Endothelial cell of hepatic sinusoid (primary cell): ENCODE measurements around the gene UGGT2.
"Not testable (repeated sequence)": the region's sequence is repeated elsewhere in the genome, so short reads cannot be mapped to it uniquely, and the experiment has no call there.

Experiments
- in situ Hi-C: cut with HindIII; loops from 2 replicates; pipeline ENCODE4 v1.10.0; 2017; ENCODE audit warnings: low sequenced_read_pairs

UGGT2 gene

GRCh38 chr13:95809429-95809828 lies 243.8 kb downstream of the UGGT2 start:
- in situ Hi-C loops = no loop called here

- in situ Hi-C loops = no loop called here
Observed at GRCh38 chr13:95805921-95806320, 247.3 kb downstream of the UGGT2 start.

- in situ Hi-C loops = no loop called here
Observed at GRCh38 chr13:95801825-95802224, 251.4 kb downstream of the UGGT2 start.

GRCh38 chr13:95800436-95800835 lies 252.8 kb downstream of the UGGT2 start:
- in situ Hi-C loops = no loop called here

GRCh38 chr13:95797016-95797415 lies 256.2 kb downstream of the UGGT2 start:
- in situ Hi-C loops = no loop called here

- in situ Hi-C loops = no loop called here
Observed at GRCh38 chr13:95793781-95794180, 259.4 kb downstream of the UGGT2 start.

- in situ Hi-C loops = no loop called here
Observed at GRCh38 chr13:95793018-95793555, 260.1 kb downstream of the UGGT2 start.

GRCh38 chr13:95791084-95791722 lies 262.0 kb downstream of the UGGT2 start:
- in situ Hi-C loops = no loop called here

- in situ Hi-C loops = not testable (repeated sequence)
Observed at GRCh38 chr13:95789315-95789714, 263.9 kb downstream of the UGGT2 start.

- in situ Hi-C loops = no loop called here
Observed at GRCh38 chr13:95788100-95788463, 265.1 kb downstream of the UGGT2 start.

- in situ Hi-C loops = no loop called here
Observed at GRCh38 chr13:95787356-95788099, 265.7 kb downstream of the UGGT2 start.

- in situ Hi-C loops = no loop called here
Observed at GRCh38 chr13:95784900-95785290, 268.3 kb downstream of the UGGT2 start.

GRCh38 chr13:95784161-95784899 lies 268.9 kb downstream of the UGGT2 start:
- in situ Hi-C loops = no loop called here

- in situ Hi-C loops = no loop called here
Observed at GRCh38 chr13:95783747-95784146, 269.5 kb downstream of the UGGT2 start.

GRCh38 chr13:95781940-95782339 lies 271.3 kb downstream of the UGGT2 start:
- in situ Hi-C loops = not testable (repeated sequence)

GRCh38 chr13:95781016-95781415 lies 272.2 kb downstream of the UGGT2 start:
- in situ Hi-C loops = no loop called here

- in situ Hi-C loops = no loop called here
Observed at GRCh38 chr13:95779522-95779921, 273.7 kb downstream of the UGGT2 start.

- in situ Hi-C loops = no loop called here
Observed at GRCh38 chr13:95771905-95772304, 281.3 kb downstream of the UGGT2 start.

GRCh38 chr13:95763601-95764000 lies 289.6 kb downstream of the UGGT2 start:
- in situ Hi-C loops = loop anchor here (5.0 kb wide), 1 partner anchor 66 kb away; no protein-coding TSS in a partner anchor

- in situ Hi-C loops = loop anchor here (5.0 kb wide), 1 partner anchor 65 kb away; no protein-coding TSS in a partner anchor
Observed at GRCh38 chr13:95762626-95763025, 290.6 kb downstream of the UGGT2 start.

GRCh38 chr13:95756072-95756471 lies 297.1 kb downstream of the UGGT2 start:
- in situ Hi-C loops = no loop called here
